SK-N-SH treated with all-trans-retinoic acid at 6 μM for 48 hours (cell line): ENCODE results near the gene CRIP2.

Source experiments
- ATAC-seq: fragments of 200-7000 bp; cut with Tn5 transposase; 3 replicates; pipeline ENCODE4 v1.9.1; 2020; ENCODE audit warnings: mild to moderate bottlenecking, moderate library complexity
- ARNTL ChIP-seq: fragments of 450-650 bp; formaldehyde crosslinking; IDR thresholded peaks from 2 replicates; pipeline ENCODE4 v1.5.0; 2020; ENCODE audit warnings: low read depth, mild to moderate bottlenecking, moderate library complexity, borderline replicate concordance
- BACH2 ChIP-seq: fragments of 250-450 bp; sonication (Bioruptor Pico); IDR thresholded peaks from 2 replicates; pipeline ENCODE4 v1.9.0; 2021; ENCODE audit warnings: mild to moderate bottlenecking, borderline replicate concordance
- CREB5 ChIP-seq: fragments of 250-450 bp; sonication (Bioruptor Pico); IDR thresholded peaks from 2 replicates; pipeline ENCODE4 v1.5.1; 2020; ENCODE audit warnings: low read depth, mild to moderate bottlenecking, moderate library complexity
- CSDC2 ChIP-seq: fragments of 250-450 bp; sonication (Bioruptor Pico); IDR thresholded peaks from 2 replicates; pipeline ENCODE4 v1.5.0; 2020; ENCODE audit warnings: mild to moderate bottlenecking, moderate library complexity
- ESRRG ChIP-seq: fragments of 250-450 bp; sonication (Bioruptor Pico); IDR thresholded peaks from 2 replicates; pipeline ENCODE4 v1.6.1; 2021; ENCODE audit warnings: mild to moderate bottlenecking
- ISL1 ChIP-seq: fragments of 250-450 bp; sonication (Bioruptor Pico); IDR thresholded peaks from 2 replicates; pipeline ENCODE4 v2.1.2; 2022; ENCODE audit warnings: mild to moderate bottlenecking, moderate library complexity
- OSR1 ChIP-seq: fragments of 250-450 bp; sonication (Bioruptor Pico); IDR thresholded peaks from 2 replicates; pipeline ENCODE4 v1.8.0; 2022; ENCODE audit warnings: moderate library complexity, mild to moderate bottlenecking, inconsistent platforms
- PATZ1 ChIP-seq: fragments of 250-450 bp; sonication (Bioruptor Pico); IDR thresholded peaks from 2 replicates; pipeline ENCODE4 v1.8.0; 2020; ENCODE audit warnings: mild to moderate bottlenecking, moderate library complexity, borderline replicate concordance
- POU6F1 ChIP-seq: fragments of 250-450 bp; sonication (Bioruptor Pico); IDR thresholded peaks from 2 replicates; pipeline ENCODE4 v1.8.0; 2021; ENCODE audit warnings: low read depth, mild to moderate bottlenecking, moderate library complexity, borderline replicate concordance
- PPARA ChIP-seq: fragments of 250-450 bp; sonication (Bioruptor Pico); IDR thresholded peaks from 2 replicates; pipeline ENCODE4 v1.5.0; 2020; ENCODE audit warnings: mild to moderate bottlenecking, borderline replicate concordance
- RARB ChIP-seq: fragments of 250-450 bp; sonication (Bioruptor Pico); IDR thresholded peaks from 2 replicates; pipeline ENCODE4 v1.8.0; 2021; ENCODE audit warnings: mild to moderate bottlenecking, moderate library complexity
- SNAI2 ChIP-seq: fragments of 250-450 bp; sonication (Bioruptor Pico); IDR thresholded peaks from 2 replicates; pipeline ENCODE4 v1.5.0; 2020; ENCODE audit warnings: mild to moderate bottlenecking, moderate library complexity
- TCF4 ChIP-seq: fragments of 250-450 bp; sonication (Bioruptor Pico); IDR thresholded peaks from 2 replicates; pipeline ENCODE4 v1.8.0; 2021; ENCODE audit warnings: mild to moderate bottlenecking, moderate library complexity, borderline replicate concordance
- ZC3H10 ChIP-seq: fragments of 250-450 bp; sonication (Bioruptor Pico); IDR thresholded peaks from 2 replicates; pipeline ENCODE4 v1.5.1; 2021; ENCODE audit warnings: mild to moderate bottlenecking, moderate library complexity
- ZFP3 ChIP-seq: fragments of 250-450 bp; sonication (Bioruptor Pico); IDR thresholded peaks from 2 replicates; pipeline ENCODE4 v1.5.0; 2020; ENCODE audit warnings: mild to moderate bottlenecking, moderate library complexity
- ZFP30 ChIP-seq: fragments of 450-650 bp; formaldehyde crosslinking; IDR thresholded peaks from 2 replicates; pipeline ENCODE4 v1.5.0; 2022; ENCODE audit warnings: mild to moderate bottlenecking, moderate library complexity
- ZNF70 ChIP-seq: fragments of 450-650 bp; formaldehyde crosslinking; IDR thresholded peaks from 2 replicates; pipeline ENCODE4 v1.5.0; 2020; ENCODE audit warnings: mild to moderate bottlenecking, moderate library complexity
- TF ChIP-seq, protein P1 (sequence below): fragments of 250-450 bp; sonication (Bioruptor Pico); IDR thresholded peaks from 2 replicates; pipeline ENCODE4 v1.5.0; 2020; ENCODE audit warnings: mild to moderate bottlenecking, moderate library complexity

The CRIP2 gene

GRCh38 chr14:105469456-105470349 lies 4.9 kb upstream of the CRIP2 start (continued):
- TF ChIP-seq POU6F1 (no peak), BACH2 (CRISPR knock-in tag) (no peak), OSR1 (CRISPR knock-in tag) (no peak), ZFP3 (CRISPR knock-in tag) (no peak), CREB5 (CRISPR knock-in tag) (no peak)
- TF ChIP-seq, all 23 proteins: peak for 0

- no peak for ATAC-seq
- TF ChIP-seq ZFP3 (CRISPR knock-in tag) (no peak), PPARA (CRISPR knock-in tag) (no peak), SNAI2 (CRISPR knock-in tag) (no peak)
Measured at GRCh38 chr14:105470350-105471296, 4.0 kb upstream of the CRIP2 start.

- ATAC-seq: no peak
- TF ChIP-seq ISL1 (CRISPR knock-in tag): no peak
- no peak for TF ChIP-seq PATZ1 (CRISPR knock-in tag)
- TF ChIP-seq RARB: no peak
- no peak for TF ChIP-seq PPARA (CRISPR knock-in tag)
- no peak for TF ChIP-seq CREB5 (CRISPR knock-in tag)
- TF ChIP-seq ZFP3 (CRISPR knock-in tag): no peak
- no peak for TF ChIP-seq ZC3H10
- no peak for TF ChIP-seq CSDC2
- no peak for TF ChIP-seq ZNF70 (CRISPR knock-in tag)
- TF ChIP-seq SNAI2 (CRISPR knock-in tag): no peak
- TF ChIP-seq, protein P1, sequence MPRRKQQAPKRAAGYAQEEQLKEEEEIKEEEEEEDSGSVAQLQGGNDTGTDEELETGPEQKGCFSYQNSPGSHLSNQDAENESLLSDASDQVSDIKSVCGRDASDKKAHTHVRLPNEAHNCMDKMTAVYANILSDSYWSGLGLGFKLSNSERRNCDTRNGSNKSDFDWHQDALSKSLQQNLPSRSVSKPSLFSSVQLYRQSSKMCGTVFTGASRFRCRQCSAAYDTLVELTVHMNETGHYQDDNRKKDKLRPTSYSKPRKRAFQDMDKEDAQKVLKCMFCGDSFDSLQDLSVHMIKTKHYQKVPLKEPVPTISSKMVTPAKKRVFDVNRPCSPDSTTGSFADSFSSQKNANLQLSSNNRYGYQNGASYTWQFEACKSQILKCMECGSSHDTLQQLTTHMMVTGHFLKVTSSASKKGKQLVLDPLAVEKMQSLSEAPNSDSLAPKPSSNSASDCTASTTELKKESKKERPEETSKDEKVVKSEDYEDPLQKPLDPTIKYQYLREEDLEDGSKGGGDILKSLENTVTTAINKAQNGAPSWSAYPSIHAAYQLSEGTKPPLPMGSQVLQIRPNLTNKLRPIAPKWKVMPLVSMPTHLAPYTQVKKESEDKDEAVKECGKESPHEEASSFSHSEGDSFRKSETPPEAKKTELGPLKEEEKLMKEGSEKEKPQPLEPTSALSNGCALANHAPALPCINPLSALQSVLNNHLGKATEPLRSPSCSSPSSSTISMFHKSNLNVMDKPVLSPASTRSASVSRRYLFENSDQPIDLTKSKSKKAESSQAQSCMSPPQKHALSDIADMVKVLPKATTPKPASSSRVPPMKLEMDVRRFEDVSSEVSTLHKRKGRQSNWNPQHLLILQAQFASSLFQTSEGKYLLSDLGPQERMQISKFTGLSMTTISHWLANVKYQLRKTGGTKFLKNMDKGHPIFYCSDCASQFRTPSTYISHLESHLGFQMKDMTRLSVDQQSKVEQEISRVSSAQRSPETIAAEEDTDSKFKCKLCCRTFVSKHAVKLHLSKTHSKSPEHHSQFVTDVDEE (CRISPR knock-in tag): no peak
- TF ChIP-seq BACH2 (CRISPR knock-in tag): no peak
- TF ChIP-seq POU6F1: no peak
- TF ChIP-seq TCF4 (CRISPR knock-in tag): no peak
- no peak for TF ChIP-seq ESRRG (CRISPR knock-in tag)
- no peak for TF ChIP-seq ZFP30
- TF ChIP-seq ARNTL (CRISPR knock-in tag): no peak
- TF ChIP-seq OSR1 (CRISPR knock-in tag): no peak
- TF ChIP-seq, all 23 proteins: peak for 0
Measured at GRCh38 chr14:105471297-105471821, 3.3 kb upstream of the CRIP2 start.
